GM18907 (cell line): Measurements from ENCODE around the gene SLMAP.
"Not testable (repeated sequence)": the region's sequence is repeated elsewhere in the genome, so short reads cannot be mapped to it uniquely, and the experiment has no call there.

ENCODE experiments used
- ATAC-seq: cut with Tn5 transposase; IDR thresholded peaks from one replicate; pipeline ENCODE4 v1.9.1; 2021; ENCODE audit warnings: mild to moderate bottlenecking, moderate library complexity; ENCODE audit not compliant: unreplicated experiment

The SLMAP gene

DNA sequence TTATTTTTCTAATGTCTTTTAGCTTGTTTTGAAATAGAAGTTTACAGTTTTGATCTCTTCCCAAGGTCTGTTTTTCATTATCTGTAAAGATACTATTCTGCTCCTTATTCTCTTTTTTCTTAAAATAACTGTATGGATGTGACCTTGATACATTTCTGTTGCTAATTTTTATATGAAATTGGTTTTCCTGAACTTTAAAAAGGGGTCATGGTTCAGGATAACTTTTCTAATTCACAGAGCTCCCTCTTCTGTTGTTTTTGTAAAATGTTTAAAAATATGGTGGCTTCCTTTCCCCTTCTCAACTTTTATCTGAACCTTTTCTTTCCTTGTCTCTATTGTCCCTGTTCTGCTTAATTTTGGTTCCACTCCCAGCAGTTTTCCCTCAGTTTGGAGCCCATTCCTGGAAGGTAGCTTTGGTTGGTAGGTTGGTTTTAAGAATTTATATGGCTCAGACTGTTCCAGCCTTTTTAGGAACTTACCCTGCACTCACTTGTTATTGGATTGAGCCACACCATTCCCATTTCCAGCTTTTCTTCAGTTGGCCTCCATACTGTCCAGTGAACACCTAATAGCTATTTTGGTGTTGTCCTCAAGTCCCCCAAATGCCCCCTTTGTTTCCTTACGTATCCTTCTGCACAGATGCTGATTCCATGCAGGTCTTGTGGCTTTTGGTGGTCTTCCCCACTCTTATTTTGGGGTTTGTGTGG, 70.3 kb downstream of the SLMAP start:
- ATAC-seq = no peak

- no peak for ATAC-seq
These were observed 71.0 kb downstream of the SLMAP start for GRCh38 chr3:57826952-57827723.

GRCh38 chr3:57827757-57828156, 71.6 kb downstream of the SLMAP start:
- no peak for ATAC-seq

DNA sequence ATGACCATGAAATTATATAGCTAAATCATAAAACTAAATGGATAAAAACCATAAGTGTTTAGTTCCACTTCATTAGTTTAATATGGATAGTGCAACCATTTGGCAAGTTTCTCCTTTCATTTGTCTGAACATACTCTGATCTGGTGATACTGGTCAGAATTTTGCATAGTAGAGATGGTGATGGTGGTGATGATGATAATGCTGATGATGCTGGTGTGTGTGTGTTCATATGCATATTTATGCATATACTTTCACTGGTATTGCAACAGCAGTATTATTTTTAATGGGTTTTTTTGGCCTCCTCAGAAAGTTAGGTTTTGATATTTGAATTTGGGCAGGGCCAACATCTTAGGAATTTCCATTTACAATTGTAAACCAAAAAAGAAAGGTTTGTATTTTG, 76.4 kb downstream of the SLMAP start:
- no peak for ATAC-seq

DNA sequence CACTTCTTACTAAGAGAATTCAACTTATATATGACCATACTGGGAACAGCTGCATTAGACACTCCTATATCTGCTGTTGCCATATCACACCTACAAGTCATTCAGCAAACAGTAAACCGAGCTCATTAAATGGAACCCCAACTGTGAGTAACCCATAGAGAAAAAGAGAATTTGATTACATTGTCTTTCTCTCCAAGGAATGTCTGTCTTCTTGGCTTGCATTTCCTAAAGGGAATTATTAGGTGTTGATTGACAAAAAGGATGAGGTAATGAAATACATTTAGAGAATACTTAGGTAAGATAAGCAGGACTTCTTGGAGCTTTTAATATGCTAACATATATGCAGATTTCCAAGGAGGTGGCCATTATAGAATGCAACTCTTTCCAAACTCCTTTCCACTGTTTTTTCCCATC, 76.8 kb downstream of the SLMAP start:
- no peak for ATAC-seq

DNA sequence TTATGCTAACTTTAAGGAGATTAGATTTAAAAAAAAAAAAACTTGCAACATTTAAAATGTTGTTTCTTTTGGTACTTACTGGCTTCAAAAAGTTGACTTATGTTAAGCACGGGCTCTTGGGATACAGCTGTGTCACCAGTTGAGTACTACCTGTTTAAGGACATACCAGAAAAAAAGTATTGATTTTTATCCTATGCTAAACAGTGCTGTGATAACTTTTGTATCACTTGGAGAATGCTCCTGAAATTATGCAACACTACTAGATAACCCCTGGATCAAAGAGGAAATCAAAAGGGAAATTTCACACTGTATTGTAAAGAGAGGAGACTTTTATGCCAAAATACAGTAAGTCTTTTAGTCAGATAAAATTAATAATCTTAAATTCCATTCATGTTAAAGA, 77.7 kb downstream of the SLMAP start:
- ATAC-seq = no peak

DNA sequence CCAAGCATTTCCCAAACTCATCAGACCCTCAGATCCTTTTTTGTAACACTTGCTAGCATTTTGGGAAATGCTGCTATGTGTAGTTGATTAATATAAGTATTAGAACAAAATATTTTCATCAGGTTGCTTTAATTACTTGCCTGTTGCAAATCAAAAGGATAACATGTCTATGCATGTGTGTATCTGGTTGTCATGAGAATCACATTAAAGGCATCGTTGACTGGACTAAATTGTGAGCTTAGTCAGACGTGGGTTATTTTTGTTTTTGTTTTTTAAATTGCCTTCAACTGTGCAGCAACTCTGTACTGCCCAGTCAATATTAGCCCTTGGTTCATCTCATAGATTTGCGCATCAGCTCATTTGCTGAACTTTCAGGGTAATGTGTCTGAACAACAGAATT, 81.6 kb downstream of the SLMAP start:
- no peak for ATAC-seq

- ATAC-seq = no peak
These were observed 82.5 kb downstream of the SLMAP start for GRCh38 chr3:57838627-57839026.

DNA sequence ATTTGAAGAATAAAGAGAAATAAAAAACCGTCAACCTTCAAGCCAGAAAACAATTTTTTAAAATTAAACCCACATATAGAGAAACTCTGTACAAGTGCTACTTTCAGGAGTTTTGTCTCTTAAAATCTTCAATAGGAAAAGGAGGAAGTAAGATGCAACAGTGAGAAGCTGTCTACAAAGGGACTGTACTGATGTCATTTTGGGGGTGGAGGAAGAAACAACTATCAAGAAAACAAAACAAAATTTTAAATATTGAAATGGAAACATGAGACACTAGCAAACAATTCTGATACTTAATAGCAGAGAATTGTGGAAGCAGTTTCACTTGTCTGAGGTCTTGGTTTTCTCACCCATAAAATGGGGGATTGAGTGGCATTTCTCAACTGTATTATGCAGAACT, 84.4 kb downstream of the SLMAP start:
- ATAC-seq = no peak

GRCh38 chr3:57841818-57842217, 85.7 kb downstream of the SLMAP start:
- ATAC-seq = no peak

DNA sequence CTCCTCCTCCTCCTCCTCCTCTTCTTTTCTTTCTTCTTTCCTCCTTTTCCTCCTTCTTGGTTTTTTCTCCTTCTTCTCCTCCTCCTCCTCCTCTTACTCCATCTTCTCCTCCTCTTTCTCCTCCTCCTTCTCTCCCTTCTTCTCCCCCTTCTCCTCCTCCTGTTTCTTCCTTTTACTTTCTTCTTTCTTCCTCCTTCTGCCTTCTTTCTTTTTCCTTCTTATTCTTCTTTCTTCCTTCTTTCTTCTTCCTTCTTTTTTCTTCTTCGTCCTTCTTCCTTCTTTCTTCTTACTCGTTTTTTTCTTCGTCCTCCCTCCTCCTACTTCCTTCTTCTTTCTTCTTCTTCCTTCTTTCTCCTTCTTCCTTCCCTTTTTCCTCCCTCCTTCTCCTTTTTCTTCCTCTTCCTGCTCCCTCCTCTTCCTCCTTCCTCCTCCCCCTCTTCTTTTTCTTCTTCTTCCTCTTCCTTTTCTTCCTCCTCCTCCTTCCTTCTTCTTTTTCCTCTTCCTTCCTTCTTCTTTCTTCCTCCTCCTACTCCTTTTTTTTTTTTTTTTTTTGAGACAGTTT, 92.1 kb downstream of the SLMAP start:
- no peak for ATAC-seq

DNA sequence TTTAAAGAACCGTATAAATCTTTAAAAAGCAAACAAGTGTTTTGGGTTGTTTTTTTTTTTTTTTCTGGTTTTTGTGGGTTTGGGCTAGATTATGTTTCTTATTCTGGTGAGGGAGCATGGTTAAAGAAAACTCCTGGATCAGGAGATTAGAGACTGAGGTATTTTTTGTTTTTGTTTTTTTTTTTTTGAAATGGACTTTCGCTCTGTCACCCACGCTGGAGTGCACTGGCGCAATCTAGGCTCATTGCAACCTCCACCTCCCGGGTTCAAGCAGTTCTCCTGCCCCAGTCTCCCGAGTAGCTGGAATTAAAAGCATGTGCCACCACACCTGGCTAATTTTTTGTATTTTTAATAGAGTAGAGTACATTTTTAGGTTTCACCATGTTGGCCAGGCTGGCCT, 95.2 kb downstream of the SLMAP start:
- no peak for ATAC-seq

GRCh38 chr3:57852896-57853295, 96.8 kb downstream of the SLMAP start:
- ATAC-seq = no peak

DNA sequence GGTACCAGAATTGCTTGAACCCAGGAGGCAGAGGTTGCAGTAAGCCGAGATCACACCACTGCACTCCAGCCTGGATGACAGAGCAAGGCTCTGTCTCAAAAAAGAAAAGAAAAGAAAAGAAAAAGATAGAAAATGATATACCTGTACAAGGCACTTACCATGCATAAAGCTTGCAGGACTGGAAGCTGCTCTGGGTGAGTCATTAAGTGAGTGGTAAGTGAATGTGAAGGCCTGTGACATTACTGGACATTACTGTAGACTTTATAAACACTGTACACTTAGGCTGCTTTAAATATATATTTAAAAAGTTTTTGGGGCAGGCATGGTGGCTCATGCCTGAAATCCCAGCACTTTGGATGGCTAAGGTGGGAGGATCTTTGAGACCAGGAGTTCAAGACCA, 99.2 kb downstream of the SLMAP start:
- ATAC-seq = no peak

- ATAC-seq = no peak
These were observed 99.8 kb downstream of the SLMAP start for GRCh38 chr3:57855943-57856342.

GRCh38 chr3:57856675-57857074, 100.6 kb downstream of the SLMAP start:
- no peak for ATAC-seq

GRCh38 chr3:57862894-57863293, 106.8 kb downstream of the SLMAP start:
- no peak for ATAC-seq

GRCh38 chr3:57863380-57863779, 107.3 kb downstream of the SLMAP start:
- no peak for ATAC-seq

DNA sequence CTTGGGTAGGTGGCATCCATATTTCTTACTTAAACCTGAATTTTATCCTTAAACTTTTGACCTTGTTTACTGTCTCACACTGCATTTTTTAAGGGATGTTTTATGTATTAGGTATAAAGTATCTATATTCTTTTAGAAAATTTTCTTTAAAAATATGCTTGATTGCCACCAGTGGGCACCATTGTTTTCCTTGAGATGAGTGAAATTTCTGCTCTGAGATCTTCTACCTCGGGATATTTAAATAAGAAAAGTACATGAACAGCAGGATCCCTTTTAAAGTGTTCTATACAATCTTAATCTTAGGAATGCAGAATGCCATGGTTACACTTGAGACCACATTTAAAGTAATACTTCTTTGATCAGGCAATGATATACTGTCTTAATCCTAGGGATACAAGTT, 108.7 kb downstream of the SLMAP start:
- no peak for ATAC-seq

- ATAC-seq = not testable (repeated sequence)
These were observed 113.0 kb downstream of the SLMAP start for GRCh38 chr3:57869110-57869509.

DNA sequence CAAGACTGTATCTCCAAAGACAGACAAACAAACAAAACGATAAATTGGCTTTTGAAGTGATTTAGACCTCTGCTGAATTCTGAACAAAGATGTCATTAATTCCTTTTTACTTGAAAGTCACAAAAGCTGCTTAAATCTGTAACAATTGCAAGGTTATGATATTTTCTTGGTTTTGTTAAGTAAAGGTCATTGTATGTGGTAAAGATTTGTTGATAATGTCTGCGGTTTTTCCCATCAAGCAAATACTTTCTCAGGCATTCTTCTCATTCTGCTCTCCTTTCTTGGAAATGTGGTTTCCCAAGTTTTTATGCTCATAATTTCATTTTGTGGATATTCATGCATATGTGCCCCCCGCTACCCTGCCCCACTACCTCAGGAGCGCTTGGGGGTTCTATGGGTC, 116.5 kb downstream of the SLMAP start:
- ATAC-seq = no peak

GRCh38 chr3:57876632-57877031, 120.5 kb downstream of the SLMAP start:
- no peak for ATAC-seq
